Esophagus squamous epithelium (tissue), 4 donors: ENCODE measurements around the gene LAD1.

ENCODE experiments used
- CTCF ChIP-seq, 6 experiments: fragments of 450-650 bp in 4 of 6; fragments of 200-600 bp in 2 of 6; sonication (generic) in 2 of 6; IDR thresholded peaks; one replicate each; pipeline ENCODE4 v1.5.1; 2016 to 2019; ENCODE audit warnings: antibody characterized with exemption in 6 of 6, mild to moderate bottlenecking in 4 of 6, moderate library complexity in 4 of 6
- POLR2A ChIP-seq, 4 donors: fragments of 450-650 bp; IDR thresholded peaks; one replicate each; pipeline ENCODE4 v1.6.1; 2017; ENCODE audit warnings: antibody characterized with exemption in 4 of 4, mild to moderate bottlenecking in 4 of 4, moderate library complexity in 3 of 4

DNA sequence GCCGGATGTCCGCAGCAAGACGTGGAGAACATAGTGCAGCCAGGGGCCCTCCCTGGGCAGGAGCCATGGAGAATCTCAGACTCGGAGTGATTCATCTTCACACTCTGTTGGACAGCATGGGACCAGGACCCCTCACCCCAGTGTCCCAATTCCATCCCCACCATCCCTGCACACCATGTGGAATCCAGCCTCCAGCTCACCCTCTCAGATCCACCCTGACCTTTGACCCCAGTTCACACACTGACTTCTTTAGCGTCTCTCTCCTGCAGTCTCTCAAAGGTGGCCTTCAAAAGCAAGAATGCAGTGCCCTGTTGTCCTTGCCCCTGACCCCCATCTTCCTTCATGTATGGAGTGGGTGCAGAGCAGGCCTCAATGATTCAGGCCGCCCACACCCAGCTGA lies 24.5 kb upstream of the LAD1 start:
- TF ChIP-seq POLR2A (IDR thresholded peaks at IDR 0.05) (no peak), CTCF (IDR thresholded peaks at IDR 0.05) (no peak)
